Osteoblast (primary cell): ENCODE measurements around the gene SARDH. TPM values are rescaled to one million over a fixed set of nuclear protein-coding genes. Genes with fewer than 3 reads are reported as not detected.

ENCODE experiments used
- DNase-seq: peaks from one replicate; pipeline ENCODE4 v3.0.0; 2011; ENCODE audit warnings: low spot score, mixed read lengths; ENCODE audit not compliant: insufficient read length; ENCODE audit errors: missing footprints
- H2AFZ ChIP-seq: 2 replicates; pipeline ENCODE4 v1.6.0; 2011; ENCODE audit warnings: mild to moderate bottlenecking, low read length
- H3K27ac ChIP-seq: 2 replicates; pipeline ENCODE4 v1.5.1; 2011; ENCODE audit warnings: mild to moderate bottlenecking, low read depth, low read length, moderate library complexity
- H3K27me3 ChIP-seq: 2 replicates; pipeline ENCODE4 v1.6.0; 2012; ENCODE audit warnings: mild to moderate bottlenecking, control low read depth, inconsistent platforms, low read length, moderate library complexity; ENCODE audit not compliant: insufficient read depth
- H3K36me3 ChIP-seq: 2 replicates; pipeline ENCODE4 v1.5.1; 2011; ENCODE audit warnings: mild to moderate bottlenecking, low read length, control low read depth, moderate library complexity; ENCODE audit not compliant: insufficient read depth
- H3K4me1 ChIP-seq: 2 replicates; pipeline ENCODE4 v1.5.1; 2011; ENCODE audit warnings: mild to moderate bottlenecking, low read length, control low read depth, moderate library complexity; ENCODE audit not compliant: insufficient read depth
- H3K4me2 ChIP-seq: 2 replicates; pipeline ENCODE4 v1.6.0; 2011; ENCODE audit warnings: mild to moderate bottlenecking, low read length; ENCODE audit not compliant: insufficient read depth
- H3K4me3 ChIP-seq: fragments of 200-600 bp; sonication (generic); 3 replicates; pipeline ENCODE4 v1.5.1; 2012; ENCODE audit warnings: mild to moderate bottlenecking, low read length, inconsistent platforms; ENCODE audit not compliant: insufficient read depth
- H3K79me2 ChIP-seq: 2 replicates; pipeline ENCODE4 v1.6.0; 2012; ENCODE audit warnings: mild to moderate bottlenecking, low read length, control low read depth, inconsistent platforms; ENCODE audit not compliant: insufficient read depth
- H3K9me3 ChIP-seq: 2 replicates; pipeline ENCODE4 v1.5.1; 2011; ENCODE audit warnings: low read depth, low read length, control low read depth
- H4K20me1 ChIP-seq: 2 replicates; pipeline ENCODE4 v1.6.0; 2012; ENCODE audit warnings: mild to moderate bottlenecking, low read length, control low read depth; ENCODE audit not compliant: insufficient read depth
- CTCF ChIP-seq: IDR thresholded peaks from 2 replicates; pipeline ENCODE4 v1.5.1; 2011; ENCODE audit warnings: mild to moderate bottlenecking, low read depth, low read length, moderate library complexity; ENCODE audit errors: extremely low read depth
- total RNA-seq: library from RNA; depleted of rRNA; stranded (reverse); fragments of >200 nt; gene quantifications from 2 replicates; pipeline ENCODE4 v1.2.3, GENCODE V29; 2012

Gene SARDH
- total RNA-seq, 1 donor, result 5.4 TPM

- TF ChIP-seq CTCF, result no peak
- Histone ChIP-seq H3K36me3 (no peaks in the 10 kb centered on the region), H3K27me3 (no peaks in the 10 kb centered on the region), H3K4me1 (peaks cover 16% of the 10 kb centered on the region), H2AFZ (peak overlapping the region; percentile 82), H3K27ac (no peak overlapping the region), H4K20me1 (no peaks in the 10 kb centered on the region), H3K79me2 (no peaks in the 10 kb centered on the region), H3K9me3 (no peaks in the 10 kb centered on the region), H3K4me2 (peak overlapping the region; percentile 53), H3K4me3 (peak overlapping the region; percentile 51)
- DNase-seq, result peak; percentile 74
Measured at GRCh38 chr9:133702798-133703590, 35.2 kb downstream of the SARDH start.

- H3K4me2 ChIP-seq, result peak overlapping the region; percentile 53
- no peaks in the 10 kb centered on the region for H3K36me3 ChIP-seq
- H3K4me1 ChIP-seq, result peaks cover 11% of the 10 kb centered on the region
- TF ChIP-seq CTCF, result no peak
- DNase-seq, result peak; percentile 84
- no peaks in the 10 kb centered on the region for H3K27me3 ChIP-seq
- H3K27ac ChIP-seq, result no peak overlapping the region
- peak overlapping the region; percentile 51 for H3K4me3 ChIP-seq
- H3K79me2 ChIP-seq, result no peaks in the 10 kb centered on the region
- H4K20me1 ChIP-seq, result no peaks in the 10 kb centered on the region
- peak overlapping the region; percentile 82 for H2AFZ ChIP-seq
- H3K9me3 ChIP-seq, result no peaks in the 10 kb centered on the region
Measured at GRCh38 chr9:133701981-133702797, 36.0 kb downstream of the SARDH start.

GRCh38 chr9:133701321-133701980, 36.7 kb downstream of the SARDH start:
- Histone ChIP-seq H3K4me1 (peaks cover 3% of the 10 kb centered on the region), H4K20me1 (no peaks in the 10 kb centered on the region), H3K4me3 (no peak overlapping the region), H3K9me3 (no peaks in the 10 kb centered on the region), H2AFZ (no peak overlapping the region), H3K27ac (no peak overlapping the region), H3K36me3 (no peaks in the 10 kb centered on the region), H3K4me2 (no peak overlapping the region), H3K27me3 (no peaks in the 10 kb centered on the region), H3K79me2 (no peaks in the 10 kb centered on the region)
- no peak for TF ChIP-seq CTCF
- peak; percentile 90 for DNase-seq
